Retina (tissue), 1 donor: ENCODE results near the gene MYL10.

Experiments
- DNase-seq: peaks from one replicate; pipeline ENCODE4 v3.0.0-alpha.2; 2016

Gene MYL10

DNA sequence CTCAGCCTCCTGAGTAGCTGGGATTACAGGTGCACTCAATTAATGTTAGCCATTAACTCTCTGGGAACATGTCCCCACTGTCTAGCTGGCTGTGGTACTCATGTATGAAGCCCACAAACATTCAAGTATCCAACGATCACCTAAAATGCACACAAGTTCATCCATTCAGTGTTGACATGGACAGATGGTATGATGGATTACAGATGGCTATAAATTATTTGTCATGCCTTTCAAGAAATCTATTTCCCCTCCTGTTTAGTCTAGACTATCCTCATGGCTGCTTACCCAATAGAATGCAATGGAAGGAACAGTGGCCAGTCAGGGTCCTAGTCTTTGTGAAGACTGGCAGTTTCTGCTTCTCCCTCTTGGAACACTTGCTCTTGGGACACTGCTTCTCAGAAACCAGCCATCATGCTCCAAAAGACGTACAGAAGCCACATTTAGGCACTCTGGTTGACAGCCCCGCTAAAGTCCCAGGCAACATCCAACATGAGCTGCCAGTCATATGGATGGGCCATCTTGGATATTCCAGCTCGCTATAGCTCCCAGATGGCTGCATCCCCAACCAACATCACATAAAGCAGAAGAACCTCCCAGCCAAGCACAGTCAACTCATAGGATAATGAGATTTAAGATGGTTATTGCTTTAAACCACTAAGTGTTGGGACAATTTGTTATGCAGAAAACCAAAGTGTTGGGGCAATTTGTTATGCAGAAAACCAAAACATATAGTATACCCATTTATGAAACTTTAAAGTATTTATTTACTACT, 33.1 kb downstream of the MYL10 start:
- no peak for DNase-seq

DNA sequence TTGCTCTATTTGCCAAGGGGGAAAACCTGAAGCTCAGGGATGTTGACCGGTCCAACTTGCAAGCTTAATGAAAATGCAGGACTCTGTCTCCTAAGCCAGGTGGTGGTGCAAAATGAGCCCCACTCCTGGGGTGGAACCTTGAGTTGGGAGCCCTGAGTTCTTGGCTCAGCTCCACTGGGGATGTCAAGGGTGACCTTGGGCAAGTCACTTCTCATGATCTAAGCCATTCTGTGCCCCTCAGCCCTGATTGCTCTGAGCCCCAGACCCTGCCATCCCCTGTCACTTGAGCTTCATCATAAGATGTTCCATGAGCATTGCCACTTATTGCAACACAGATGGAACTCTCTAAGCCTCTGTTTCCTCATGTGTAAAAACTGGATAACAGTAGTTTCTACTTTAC, 33.9 kb downstream of the MYL10 start:
- DNase-seq, result no peak

- no peak for DNase-seq
Measured at GRCh38 chr7:101594790-101595189, 34.3 kb downstream of the MYL10 start.

GRCh38 chr7:101593556-101593955, 35.5 kb downstream of the MYL10 start:
- no peak for DNase-seq

DNA sequence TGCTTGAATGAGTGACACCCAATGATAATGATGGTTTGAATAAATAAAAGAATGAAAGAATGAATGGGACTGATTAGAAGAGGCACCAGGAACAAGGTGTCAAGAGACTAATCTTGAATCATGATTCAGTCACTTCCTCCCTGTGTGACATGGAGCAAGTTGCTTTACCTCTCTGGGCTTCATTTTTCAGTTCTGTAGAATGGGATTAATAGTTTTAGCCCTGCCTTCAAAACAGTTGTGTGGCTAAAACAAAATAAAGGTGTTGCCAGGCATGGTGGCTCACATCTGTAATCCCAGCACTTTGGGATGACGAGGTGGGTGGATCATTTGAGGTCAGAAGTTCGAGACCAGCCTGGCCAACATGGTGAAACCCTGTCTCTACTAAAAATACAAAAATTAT, 37.6 kb downstream of the MYL10 start:
- DNase-seq, result no peak

- no peak for DNase-seq
Measured at GRCh38 chr7:101590663-101591435, 38.2 kb downstream of the MYL10 start.

- DNase-seq, result no peak
Measured at GRCh38 chr7:101589976-101590662, 39.0 kb downstream of the MYL10 start.

DNA sequence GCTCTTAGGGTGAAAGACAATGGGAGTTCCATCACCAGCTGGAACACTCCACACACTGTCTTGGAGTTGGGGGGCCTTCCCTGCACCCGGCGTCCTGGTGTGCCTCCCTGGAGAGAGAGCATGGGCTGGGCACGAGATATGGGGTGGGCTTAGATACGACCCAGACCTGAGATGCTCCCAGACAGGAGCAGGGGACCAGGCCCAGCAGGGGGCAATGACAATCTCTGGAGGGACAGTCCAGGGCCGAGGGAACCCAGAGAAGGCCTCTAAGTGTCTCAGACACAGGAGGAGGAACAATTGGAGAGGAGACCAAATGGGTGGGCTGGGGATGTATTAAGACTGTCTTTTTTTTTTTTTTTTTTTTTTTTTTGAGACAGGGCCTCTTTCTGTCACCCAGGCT, 40.0 kb downstream of the MYL10 start:
- DNase-seq, result no peak

GRCh38 chr7:101588131-101588935, 40.8 kb downstream of the MYL10 start:
- no peak for DNase-seq

- DNase-seq, result no peak
Measured at GRCh38 chr7:101586906-101587677, 42.0 kb downstream of the MYL10 start.

DNA sequence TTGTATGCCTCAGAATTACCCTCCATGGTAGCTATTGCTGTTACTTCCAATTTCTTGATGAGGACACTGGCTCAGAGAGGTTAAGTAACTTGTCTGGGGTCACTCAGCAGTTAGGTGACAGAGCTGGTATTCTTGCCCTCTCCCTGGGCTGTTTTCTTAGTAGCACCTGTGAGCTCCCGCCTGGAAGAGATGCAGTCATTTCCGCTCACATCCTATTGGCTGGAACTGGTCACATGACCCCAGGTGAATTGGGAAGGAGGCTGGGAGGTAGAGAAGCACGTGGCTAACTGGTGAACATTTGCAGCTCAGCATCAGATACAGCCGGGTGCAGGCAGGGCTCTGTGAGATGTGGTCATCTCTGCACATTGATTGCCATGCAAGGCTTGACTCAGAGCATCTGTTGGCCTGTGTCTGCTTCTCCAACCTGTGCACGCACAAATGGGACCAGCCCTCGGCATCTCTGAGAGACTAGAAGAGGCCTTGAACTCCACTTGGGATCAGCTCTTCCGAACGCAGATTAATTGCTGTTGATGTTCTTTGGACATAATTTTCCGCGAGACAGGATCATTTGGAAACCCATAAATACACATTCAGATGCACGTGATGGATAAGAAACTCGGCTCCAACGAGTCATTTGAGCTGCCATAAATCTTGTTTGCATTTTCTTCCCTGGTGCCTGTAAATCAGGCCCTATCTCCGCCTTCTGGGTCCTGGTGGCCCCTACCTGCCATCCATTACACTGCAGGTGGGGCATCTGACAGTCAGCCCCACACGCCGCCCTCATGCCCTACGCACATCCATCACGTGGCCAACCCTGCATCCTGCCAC, 42.8 kb downstream of the MYL10 start:
- no peak for DNase-seq

GRCh38 chr7:101582971-101583370, 46.1 kb downstream of the MYL10 start:
- DNase-seq, result no peak

- DNase-seq, result no peak
Measured at GRCh38 chr7:101581891-101582290, 47.2 kb downstream of the MYL10 start.

- DNase-seq, result no peak
Measured at GRCh38 chr7:101580596-101580995, 48.5 kb downstream of the MYL10 start.

DNA sequence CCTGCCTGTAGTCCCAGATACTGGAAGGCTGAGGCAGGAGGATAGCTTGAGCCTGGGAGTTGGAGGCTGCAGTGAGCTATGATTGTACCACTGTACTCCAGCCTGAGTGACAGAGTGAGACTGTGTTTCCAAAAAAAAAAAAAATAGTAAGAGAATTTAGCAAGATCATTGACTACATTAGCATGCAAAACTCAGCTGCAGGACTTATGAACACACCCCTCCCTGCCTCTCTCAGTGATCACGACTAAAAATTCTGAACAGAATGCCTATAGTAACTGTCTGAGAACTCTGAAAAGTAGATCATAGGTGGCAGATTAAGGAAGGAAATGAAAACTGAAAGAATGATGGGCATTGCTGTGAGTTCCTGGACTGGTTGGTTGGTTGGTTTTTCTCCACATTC, 50.5 kb downstream of the MYL10 start:
- no peak for DNase-seq

GRCh38 chr7:101576998-101577397, 52.1 kb downstream of the MYL10 start:
- no peak for DNase-seq

GRCh38 chr7:101575721-101576120, 53.4 kb downstream of the MYL10 start:
- no peak for DNase-seq

DNA sequence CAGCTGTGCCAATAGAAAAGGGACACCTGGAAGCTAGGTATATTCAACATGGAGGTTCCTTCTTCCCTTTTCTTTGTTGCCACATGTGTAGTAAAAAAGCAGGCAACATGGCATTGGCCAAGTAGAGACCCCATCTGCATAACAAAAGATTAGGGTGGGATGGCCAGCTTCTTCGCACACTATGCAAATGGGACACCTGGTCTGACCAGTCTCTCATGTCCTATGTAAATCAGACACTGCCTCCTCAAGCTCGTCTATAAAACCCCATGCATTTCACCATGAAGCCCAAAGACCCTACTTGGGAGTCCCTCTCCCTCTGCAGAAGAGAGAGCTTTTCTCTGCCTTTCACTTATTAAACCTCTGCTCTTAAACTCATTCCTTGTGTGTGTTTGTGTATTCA, 53.9 kb downstream of the MYL10 start:
- DNase-seq, result no peak

- no peak for DNase-seq
Measured at GRCh38 chr7:101572156-101572555, 56.9 kb downstream of the MYL10 start.

GRCh38 chr7:101567230-101567629, 61.9 kb downstream of the MYL10 start:
- DNase-seq, result no peak

- no peak for DNase-seq
Measured at GRCh38 chr7:101565601-101566209, 63.4 kb downstream of the MYL10 start.
